GM12878 (cell line): Measurements from ENCODE around the gene EXD3. TPM values are rescaled to one million over a fixed set of nuclear protein-coding genes. Genes with fewer than 3 reads are reported as not detected.
A peak's percentile ranks its signal among the peaks of the same experiment; 100 is the strongest.

Experiments used
- ATAC-seq: fragments of 200-7000 bp; cut with Tn5 transposase; 3 replicates; pipeline ENCODE4 v1.9.1; 2020; ENCODE audit warnings: mild to moderate bottlenecking, moderate library complexity
- BruUV-seq: library from RNA; stranded (reverse); fragments of 400-500 nt; replicated peaks from 2 replicates; lab custom pipeline; 2021; lab: Mats Ljungman, UMichigan
- CTCF ChIA-PET: fragments of 300-600 bp; sonication (Branson Sonifier 250); formaldehyde crosslinking; extraction: SDS; loops from one replicate; lab custom pipeline; 2021; ENCODE audit warnings: inconsistent platforms; lab: Yijun Ruan, JAX
- POLR2A ChIA-PET: fragments of 350-600 bp; formaldehyde crosslinking; extraction: SDS; loops from one replicate; lab custom pipeline; 2021; ENCODE audit warnings: inconsistent platforms; lab: Charles Lee
- RAD21 ChIA-PET: fragments of 300-600 bp; sonication (Branson Sonifier 250); formaldehyde crosslinking; loops from one replicate; lab custom pipeline; 2023; ENCODE audit warnings: antibody characterized with exemption; ENCODE audit not compliant: unreplicated experiment; lab: Charles Lee
- SMC1A ChIA-PET: fragments of 300-600 bp; sonication (Branson Sonifier 250); formaldehyde crosslinking; loops from one replicate; lab custom pipeline; 2023; ENCODE audit not compliant: unreplicated experiment, uncharacterized antibody; lab: Charles Lee
- DNase-seq: peaks from one replicate; pipeline ENCODE4 v3.0.0-alpha.2; 2011; ENCODE audit warnings: low read depth, low spot score
- FAIRE-seq: peaks from 3 replicates; lab custom pipeline; 2011; peaks lifted over from hg19 to GRCh38; lab: Jason Lieb, UNC
- H2AFZ ChIP-seq: 2 replicates; pipeline ENCODE4 v1.6.0; 2011; ENCODE audit warnings: low read depth, low read length, control low read depth; ENCODE audit not compliant: control insufficient read depth
- H3K27ac ChIP-seq: 2 replicates; pipeline ENCODE4 v1.5.1; 2011; ENCODE audit warnings: control low read depth; ENCODE audit not compliant: control insufficient read depth, insufficient read depth
- H3K27me3 ChIP-seq, 2 experiments: replicated peaks in 1 of 2; 2 replicates each; pipeline versions ENCODE4 v1.6.0 to v1.6.1; 2011; ENCODE audit warnings: low read length in 1 of 2; ENCODE audit not compliant: control insufficient read depth in 2 of 2, insufficient read depth in 2 of 2
- H3K36me3 ChIP-seq, 2 experiments: 2 replicates each; pipeline ENCODE4 v1.5.1; 2011; ENCODE audit warnings: low read length in 1 of 2; ENCODE audit not compliant: control insufficient read depth in 2 of 2, insufficient read depth in 2 of 2
- H3K4me1 ChIP-seq: 2 replicates; pipeline ENCODE4 v1.6.1; 2011; ENCODE audit warnings: mild to moderate bottlenecking, low read length, moderate library complexity, mixed read lengths; ENCODE audit not compliant: control insufficient read depth, insufficient read depth
- H3K4me2 ChIP-seq: 2 replicates; pipeline ENCODE4 v1.6.0; 2011; ENCODE audit warnings: control low read depth; ENCODE audit not compliant: control insufficient read depth, insufficient read depth
- H3K4me3 ChIP-seq: fragments of 200-600 bp; sonication (generic); 2 replicates; pipeline ENCODE4 v1.5.1; 2016
- H3K79me2 ChIP-seq: 2 replicates; pipeline ENCODE4 v1.6.0; 2011; ENCODE audit warnings: low read length; ENCODE audit not compliant: control insufficient read depth, insufficient read depth
- H3K9ac ChIP-seq: 2 replicates; pipeline ENCODE4 v1.8.0; 2011; ENCODE audit warnings: low read length, control low read depth, mixed read lengths; ENCODE audit not compliant: control insufficient read depth, insufficient read depth
- H3K9me3 ChIP-seq: replicated peaks from 3 replicates; pipeline ENCODE4 v1.5.1; 2011; ENCODE audit warnings: mild to moderate bottlenecking, low read length; ENCODE audit not compliant: control insufficient read depth, insufficient read depth
- H4K20me1 ChIP-seq: 2 replicates; pipeline ENCODE4 v1.6.0; 2011; ENCODE audit not compliant: control insufficient read depth, insufficient read depth
- BACH1 ChIP-seq: fragments of 450-650 bp; IDR thresholded peaks from 2 replicates; pipeline ENCODE4 v1.6.1; 2017; ENCODE audit warnings: mild to moderate bottlenecking, borderline replicate concordance
- MYB ChIP-seq: fragments of 150-350 bp; IDR thresholded peaks from 2 replicates; pipeline ENCODE4 v1.6.1; 2014; ENCODE audit warnings: mild to moderate bottlenecking, low read depth, low read length, borderline replicate concordance
- TCF12 ChIP-seq: IDR thresholded peaks from 2 replicates; pipeline ENCODE4 v1.6.1; 2011; ENCODE audit warnings: low read depth, mild to moderate bottlenecking, low read length
- YY1 ChIP-seq: IDR thresholded peaks from 2 replicates; pipeline ENCODE4 v1.6.1; 2011; ENCODE audit warnings: low read depth, mild to moderate bottlenecking, low read length
- whole genome bisulfite sequencing: methylation state at CpG from one replicate; pipeline ENCODE4 v1.1.6; 2016; ENCODE audit warnings: low lambda C conversion rate; ENCODE audit not compliant: insufficient replicate concordance, insufficient coverage; ENCODE audit errors: missing lambda C conversion rate; 5-methylcytosine and 5-hydroxymethylcytosine counted together
- in situ Hi-C: fragments of 300-500 bp; cut with MboI; formaldehyde crosslinking; loops from 9 replicates; pipeline ENCODE4 v1.14.3; 2018; ENCODE audit warnings: mixed read lengths
- intact Hi-C: fragments of 100-400 bp; cut with micrococcal nuclease; formaldehyde crosslinking; loops from one replicate; pipeline ENCODE4 v1.14.2; 2022; ENCODE audit not compliant: unreplicated experiment
- polyA plus RNA-seq, 11 experiments: library from polyadenylated mRNA; depleted of rRNA in 4 of 11; unstranded in 6 of 11; stranded (reverse) in 5 of 11; fragments of >200 nt; fragmentation: Nextera tagmentation in 4 of 11; fragmentation: Illumina TruSeq in 1 of 11; extraction: Ambion mirVana in 4 of 11; extraction: Trizol in 1 of 11; gene quantifications; 1 replicate in 1 of 11; 2 replicates in 10 of 11; pipeline versions ENCODE4 v1.2.1 to v1.2.3, GENCODE V29; 2011 to 2016; ENCODE audit warnings: inconsistent platforms in 2 of 11, missing spikeins in 2 of 11, low read depth in 1 of 11
- total RNA-seq, 4 experiments: library from RNA; depleted of rRNA in 3 of 4; stranded (reverse); fragments of >200 nt in 3 of 4; fragmentation: Illumina TruSeq in 1 of 4; extraction: Trizol in 1 of 4; gene quantifications; 2 replicates each; pipeline versions ENCODE4 v1.2.1 to v1.2.3, GENCODE V29; 2013 to 2021
- TF ChIP-seq, protein P1 (sequence below), 3 experiments: IDR thresholded peaks in 2 of 3; conservative IDR thresholded peaks in 1 of 3; 2 replicates each; pipeline ENCODE4 v1.5.1; 2011; ENCODE audit warnings: low read depth in 3 of 3, low read length in 3 of 3, mild to moderate bottlenecking in 3 of 3, control low read depth in 2 of 3, moderate library complexity in 2 of 3, inconsistent platforms in 1 of 3, mixed read lengths in 1 of 3; ENCODE audit not compliant: control insufficient read depth in 2 of 3, insufficient read depth in 1 of 3; ENCODE audit errors: extremely low read depth in 1 of 3

The EXD3 gene
- total and polyA plus RNA-seq, 10 of the 15 experiments (the other 5 are each of a cell fraction or from before 2014, with no cell fraction given), result 0.21 to 7.1 (median 3.6) TPM

DNA sequence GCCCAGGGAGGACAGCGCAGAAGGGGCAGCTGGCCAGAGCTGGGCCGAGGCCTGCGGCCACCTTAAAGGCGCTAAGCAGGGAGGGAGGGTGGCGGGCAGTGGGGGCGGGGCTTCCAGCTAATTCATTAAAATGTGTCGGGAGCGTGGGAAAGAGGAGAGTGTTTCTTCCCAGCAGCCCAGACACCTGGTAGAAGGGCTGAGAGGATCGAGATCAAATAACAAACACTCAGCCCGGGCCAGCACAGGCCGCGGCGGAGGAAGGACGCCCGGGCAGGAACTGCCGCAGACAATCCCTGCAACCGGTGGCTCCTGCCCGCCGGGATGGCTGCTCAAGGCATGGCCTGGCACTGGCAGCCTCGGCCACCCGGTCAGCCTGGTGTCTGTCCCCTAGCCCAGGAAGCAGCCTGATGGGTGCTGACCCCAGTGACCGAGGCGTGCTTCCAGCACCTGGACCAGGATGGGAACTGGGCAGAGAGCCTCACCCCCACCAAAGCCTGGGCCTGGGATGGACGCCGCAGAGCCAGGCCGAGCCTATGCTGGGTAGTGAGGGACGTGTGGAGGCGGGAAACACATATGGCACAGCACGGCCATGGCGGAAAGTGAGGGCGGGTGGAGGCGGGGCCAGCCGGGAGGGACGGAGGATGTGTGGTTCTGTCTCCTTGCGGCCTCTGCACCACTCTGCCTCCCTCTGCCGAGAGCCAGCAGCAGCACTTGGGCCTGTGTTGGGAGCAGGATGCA is 117.7 kb downstream of the EXD3 start:
- ChIA-PET SMC1A (no interaction called here), RAD21 (no interaction called here)
- WGBS, result 53% methylated on average over 36 of the region's 36 CpGs
- TF ChIP-seq YY1 (peak; percentile 75), BACH1 (no peak), TCF12 (no peak)
- TF ChIP-seq, all 136 proteins: peak for 1
- POLR2A ChIA-PET, result interaction anchor here (2.0 kb wide), 1 partner anchor 11 kb away, joined by 9 read pairs; no protein-coding TSS in a partner anchor
- Histone ChIP-seq H3K36me3 (no peaks in the 10 kb centered on the region), H3K4me3 (no peak overlapping the region), H3K27ac (no peak overlapping the region), H3K9me3 (no peaks in the 10 kb centered on the region), H3K9ac (no peak overlapping the region), H4K20me1 (no peaks in the 10 kb centered on the region), H2AFZ (peak overlapping the region; percentile 75), H3K4me1 (peaks cover 23% of the 10 kb centered on the region), H3K4me2 (0 out of 2 replicates have a peak overlapping the region, but pooled peaks have one; percentile 3), H3K27me3 (no peaks in the 10 kb centered on the region), H3K79me2 (no peaks in the 10 kb centered on the region; the same call in 1 of the 2 replicates)
- ATAC-seq (peak; percentile 41), FAIRE-seq (no peak), DNase-seq (no peak)
- CTCF ChIA-PET, result interaction anchor here (1.4 kb wide), 1 partner anchor 68 kb away, joined by 3 read pairs; no protein-coding TSS in a partner anchor
- BruUV-seq, result no TSS peak
- in situ Hi-C loops (no loop called here), intact Hi-C loops (no loop called here)

DNA sequence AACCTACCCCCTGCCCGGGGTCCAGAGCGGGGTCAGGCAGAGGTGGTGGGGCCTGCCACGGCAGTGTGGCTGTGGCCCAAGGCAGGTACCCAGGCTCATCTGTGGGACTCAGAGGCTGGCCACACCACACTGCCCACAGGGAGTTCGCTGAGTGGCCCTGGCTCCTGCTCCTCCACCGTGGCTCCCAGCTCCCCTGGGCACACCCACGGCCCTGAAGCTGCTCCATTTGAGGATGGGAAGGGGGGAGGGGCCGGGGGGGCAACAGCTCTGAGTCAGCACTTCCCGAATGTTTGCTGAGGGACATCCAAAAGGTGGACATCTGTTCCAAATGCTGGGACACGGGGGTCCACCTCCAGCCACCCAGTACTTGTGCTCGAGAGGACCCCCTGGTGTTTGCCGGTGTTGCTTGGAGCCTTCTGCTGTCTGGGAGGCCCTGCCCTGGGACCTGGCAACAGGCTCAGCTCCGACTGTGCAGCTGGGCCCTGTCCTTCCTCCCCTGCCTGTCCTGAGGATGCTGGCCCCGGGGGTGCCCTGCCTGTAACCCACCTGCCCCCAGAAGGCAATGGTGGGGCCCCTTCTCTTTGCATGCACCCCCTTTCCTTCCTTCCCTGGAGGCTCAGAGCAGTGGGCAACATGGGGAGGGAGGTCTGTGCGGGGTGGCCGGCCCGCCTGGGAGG is 118.4 kb downstream of the EXD3 start:
- Histone ChIP-seq H2AFZ (no peak overlapping the region), H3K9ac (no peak overlapping the region), H3K4me1 (peaks cover 24% of the 10 kb centered on the region), H3K4me3 (no peak overlapping the region), H3K27ac (no peak overlapping the region), H3K36me3 (no peaks in the 10 kb centered on the region), H3K4me2 (no peak overlapping the region), H3K27me3 (no peaks in the 10 kb centered on the region), H3K9me3 (no peaks in the 10 kb centered on the region), H3K79me2 (no peaks in the 10 kb centered on the region; the same call in 1 of the 2 replicates), H4K20me1 (no peaks in the 10 kb centered on the region)
- ChIA-PET RAD21 (no interaction called here), POLR2A (interaction anchor here (0.5 to 2.0 kb wide), 2 partner anchors 12 to 65 kb away, joined by 7 to 9 read pairs; no protein-coding TSS in a partner anchor), CTCF (interaction anchor here (1.3 to 1.4 kb wide), 2 partner anchors 9 to 68 kb away, joined by 3 to 4 read pairs; no protein-coding TSS in a partner anchor), SMC1A (no interaction called here)
- FAIRE-seq (no peak), DNase-seq (no peak), ATAC-seq (no peak)
- TF ChIP-seq, protein P1, sequence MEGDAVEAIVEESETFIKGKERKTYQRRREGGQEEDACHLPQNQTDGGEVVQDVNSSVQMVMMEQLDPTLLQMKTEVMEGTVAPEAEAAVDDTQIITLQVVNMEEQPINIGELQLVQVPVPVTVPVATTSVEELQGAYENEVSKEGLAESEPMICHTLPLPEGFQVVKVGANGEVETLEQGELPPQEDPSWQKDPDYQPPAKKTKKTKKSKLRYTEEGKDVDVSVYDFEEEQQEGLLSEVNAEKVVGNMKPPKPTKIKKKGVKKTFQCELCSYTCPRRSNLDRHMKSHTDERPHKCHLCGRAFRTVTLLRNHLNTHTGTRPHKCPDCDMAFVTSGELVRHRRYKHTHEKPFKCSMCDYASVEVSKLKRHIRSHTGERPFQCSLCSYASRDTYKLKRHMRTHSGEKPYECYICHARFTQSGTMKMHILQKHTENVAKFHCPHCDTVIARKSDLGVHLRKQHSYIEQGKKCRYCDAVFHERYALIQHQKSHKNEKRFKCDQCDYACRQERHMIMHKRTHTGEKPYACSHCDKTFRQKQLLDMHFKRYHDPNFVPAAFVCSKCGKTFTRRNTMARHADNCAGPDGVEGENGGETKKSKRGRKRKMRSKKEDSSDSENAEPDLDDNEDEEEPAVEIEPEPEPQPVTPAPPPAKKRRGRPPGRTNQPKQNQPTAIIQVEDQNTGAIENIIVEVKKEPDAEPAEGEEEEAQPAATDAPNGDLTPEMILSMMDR (IDR thresholded peaks at IDR 0.05 in 2 of 3, conservative IDR thresholded peaks at IDR 0.05 in 1 of 3; ENCODE audit: control insufficient read depth in 2 of 3, extremely low read depth in 1 of 3, insufficient read depth in 1 of 3, low read depth in 3 of 3, low read length in 3 of 3), result peak in 2 of 3 experiments; percentile 20 to 25; a peak in 2 of 6 replicates
- no peak for TF ChIP-seq MYB
- 57% methylated on average over 14 of the region's 16 CpGs for WGBS
- no TSS peak for BruUV-seq
- in situ Hi-C loops (no loop called here), intact Hi-C loops (loop anchor here (5.0 kb wide), 1 partner anchor 118 kb away; the partner anchor contains the start of genes EXD3 and NOXA1)
